Heart left ventricle (tissue), 16 donors: ENCODE measurements around the gene CEPT1. TPM values are rescaled to one million over a fixed set of nuclear protein-coding genes. Genes with fewer than 3 reads are reported as not detected.

Source experiments
- ATAC-seq, 4 donors: fragments of 200-7000 bp; cut with Tn5 transposase; one replicate each; pipeline ENCODE4 v1.9.1; 2020 to 2022; ENCODE audit warnings: moderate library complexity in 4 of 4, mild to moderate bottlenecking in 3 of 4, moderate number of reproducible peaks in 1 of 4
- DNase-seq, 5 donors: peaks; one replicate each; pipeline ENCODE4 v3.0.0-alpha.2; 2020
- H3K27ac ChIP-seq, 12 donors: fragments of 200-600 bp; sonication (generic) in 4 of 12; one replicate each; pipeline versions ENCODE4 v1.5.0 to v1.8.0; 2016 to 2022; ENCODE audit warnings: mild to moderate bottlenecking in 2 of 12
- H3K27me3 ChIP-seq, 9 donors: fragments of 200-600 bp; sonication (generic) in 2 of 9; one replicate each; pipeline versions ENCODE4 v1.5.1 to v1.8.0; 2016 to 2022; ENCODE audit warnings: mild to moderate bottlenecking in 3 of 9
- H3K36me3 ChIP-seq, 9 donors: fragments of 200-600 bp; sonication (generic) in 2 of 9; one replicate each; pipeline versions ENCODE4 v1.5.0 to v1.8.0; 2018 to 2022; ENCODE audit warnings: mild to moderate bottlenecking in 2 of 9
- H3K4me1 ChIP-seq, 12 donors: fragments of 200-600 bp; sonication (generic) in 4 of 12; one replicate each; pipeline versions ENCODE4 v1.5.0 to v1.8.0; 2016 to 2022; ENCODE audit warnings: mild to moderate bottlenecking in 3 of 12
- H3K4me3 ChIP-seq, 12 donors: fragments of 200-600 bp; sonication (generic) in 4 of 12; one replicate each; pipeline versions ENCODE4 v1.5.0 to v1.8.0; 2017 to 2022; ENCODE audit warnings: mild to moderate bottlenecking in 9 of 12, moderate library complexity in 4 of 12
- H3K9me3 ChIP-seq, 12 donors: fragments of 200-600 bp; sonication (generic) in 4 of 12; one replicate each; pipeline versions ENCODE4 v1.5.0 to v1.8.0; 2016 to 2022; ENCODE audit warnings: mild to moderate bottlenecking in 1 of 12
- CTCF ChIP-seq, 12 donors: fragments of 200-600 bp; sonication (generic) in 4 of 12; IDR thresholded peaks; one replicate each; pipeline versions ENCODE4 v1.5.0 to v1.8.0; 2018 to 2022; ENCODE audit warnings: antibody characterized with exemption in 12 of 12, mild to moderate bottlenecking in 5 of 12
- POLR2A ChIP-seq, 2 donors: fragments of 450-650 bp; IDR thresholded peaks; one replicate each; pipeline ENCODE4 v1.6.1; 2017; ENCODE audit warnings: antibody characterized with exemption in 2 of 2, mild to moderate bottlenecking in 2 of 2, moderate library complexity in 2 of 2
- WGBS, 4 donors: extraction: QIAGEN DNeasy Blood & Tissue Kit in 2 of 4; methylation state at CpG; one replicate each; pipeline versions ENCODE4 v1.1.5 to v1.1.7; 2013 to 2018; 5-methylcytosine and 5-hydroxymethylcytosine counted together
- intact Hi-C, 10 donors: fragments of 100-400 bp; cut with DNase I; formaldehyde crosslinking; loops; one replicate each; pipeline versions ENCODE4 v1.11.1 to v1.14.2; 2022
- polyA plus RNA-seq, 2 donors: library from polyadenylated mRNA; stranded (reverse); fragments of 200-250 nt; gene quantifications; one replicate each; pipeline ENCODE4 v1.2.3, GENCODE V29; 2013
- total RNA-seq, 9 donors: library from RNA; depleted of rRNA in 2 of 9; stranded (reverse); fragments of >200 nt in 2 of 9; fragmentation: NEBNext Ultra II Directional in 3 of 9; extraction: Animal tissue kit (Norgen Biotek cat#: 25700) in 3 of 9; gene quantifications; one replicate each; pipeline versions ENCODE4 v1.1.0 to v1.2.4, GENCODE V29; 2016 to 2023
- donor health status: ischemic (EF 13 %, LVEDD 7.1; RV severe dilation, severe dysfunction).
- donor health status: healthy with polysubstance abuse.
- donor health status: DM: no; HTN: yes; CAD: no.
- donor health status: DM: no; HTN: no; CAD: no.
- donor health status: ischemic (EF 25% LVEDD 6.9; RV normal size, moderate dysfunction).
- donor health status: ischemic (EF 25% LVEDD 5.7; RV mildly dilated, moderate dysfunction).
- donor health status: healthy.
- donor health status: DM: yes; HTN: yes; CAD: no.
- donor health status: ischemic (EF 35%, LVEDD 5.7; RV mildly dilated, moderate dysfunction).
- donor health status: nonischemic (EF 11% LVEDD 7.7; RV severe dilation, severe dysfunction).
- donor health status: DM: yes; HTN: yes; CAD: no.
- donor health status: PGD.
- donor health status: ischemic (EF 29% LVEDD 5.4; RV normal size, mild dysfunction).
- donor health status: nonischemic (EF 23%, LVEDD 6.1; RV moderate dilation, normal function).

CEPT1 gene
- total and polyA plus RNA-seq, 11 donors: 7.4 to 26.9 (median 11.6) TPM

DNA sequence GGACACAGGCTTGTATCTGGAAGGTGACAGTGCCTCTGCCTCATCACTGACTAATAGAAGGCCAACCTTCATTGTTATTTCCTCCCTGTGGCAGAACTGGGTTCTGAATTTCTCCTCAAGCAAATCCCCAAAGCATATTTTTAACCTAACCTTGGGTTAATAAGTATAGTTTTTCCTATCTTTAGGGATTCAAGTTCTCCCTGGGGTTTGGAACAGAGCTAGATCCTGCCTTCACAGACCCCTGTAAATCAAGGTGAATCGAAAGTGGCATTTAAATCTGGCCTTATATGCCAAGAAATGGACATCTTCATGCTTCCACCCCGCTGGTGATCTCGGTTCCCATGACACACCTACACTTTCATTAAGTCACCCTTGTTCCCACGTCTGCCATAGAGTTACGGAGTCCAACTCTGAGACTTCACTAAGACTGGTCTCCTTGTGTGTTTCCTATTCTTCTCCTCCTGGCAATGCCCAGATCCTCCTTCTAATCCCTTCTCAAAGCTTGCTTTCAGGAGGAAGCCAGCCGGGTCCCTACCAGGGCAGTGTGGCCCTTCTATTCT is 83.2 kb downstream of the CEPT1 start:
- Histone ChIP-seq H3K9me3 (no peaks in the 10 kb centered on the region), H3K4me3 (no peak overlapping the region), H3K36me3 (no peaks in the 10 kb centered on the region), H3K27ac (no peak overlapping the region), H3K4me1 (peaks cover 0 to 74% (median 2%) of the 10 kb centered on the region in 12 donors), H3K27me3 (no peaks in the 10 kb centered on the region)
- intact Hi-C loops: loop anchor here (1.0 to 10.0 kb wide), 14 partner anchors 109 to 552 kb away; no protein-coding TSS in a partner anchor
- 83 to 89% (median 85%) methylated on average over 6 of the region's 6 CpGs for WGBS, 4 donors
- DNase-seq (no peak), ATAC-seq (no peak)
- TF ChIP-seq POLR2A (IDR thresholded peaks at IDR 0.05) (no peak), CTCF (IDR thresholded peaks at IDR 0.05) (peak in 3 of 12 donors; percentile 7 to 32 (median 21))

- no peak for DNase-seq
- intact Hi-C loops: loop anchor here in 4 of 10 donors (2.0 to 10.0 kb wide), 6 partner anchors 110 to 550 kb away; no protein-coding TSS in a partner anchor
- Histone ChIP-seq H3K27me3 (no peaks in the 10 kb centered on the region), H3K27ac (peak overlapping the region in 1 of 12 donors; percentile 56), H3K9me3 (no peaks in the 10 kb centered on the region), H3K36me3 (no peaks in the 10 kb centered on the region), H3K4me3 (no peak overlapping the region), H3K4me1 (peaks cover 0 to 67% (median 2%) of the 10 kb centered on the region in 12 donors)
- TF ChIP-seq CTCF (IDR thresholded peaks at IDR 0.05): no peak
- no peak for TF ChIP-seq POLR2A (IDR thresholded peaks at IDR 0.05)
- ATAC-seq: no peak
Observed at GRCh38 chr1:111225091-111225490, 85.1 kb downstream of the CEPT1 start.

- peak overlapping the region in 1 of 12 donors; percentile 56 for H3K27ac ChIP-seq
- no peak overlapping the region for H3K4me3 ChIP-seq
- no peak for DNase-seq
- no peaks in the 10 kb centered on the region for H3K9me3 ChIP-seq
- H3K4me1 ChIP-seq: peaks cover 0 to 59% (median 2%) of the 10 kb centered on the region in 12 donors
- 48 to 78% (median 60%) methylated on average over 6 of the region's 6 CpGs for WGBS, 4 donors
- no peak for ATAC-seq
- no peaks in the 10 kb centered on the region for H3K36me3 ChIP-seq
- no peak for TF ChIP-seq POLR2A (IDR thresholded peaks at IDR 0.05)
- TF ChIP-seq CTCF (IDR thresholded peaks at IDR 0.05): no peak
- no peaks in the 10 kb centered on the region for H3K27me3 ChIP-seq
- intact Hi-C loops: loop anchor here in 4 of 10 donors (2.0 to 10.0 kb wide), 6 partner anchors 109 to 549 kb away; no protein-coding TSS in a partner anchor
Observed at GRCh38 chr1:111225717-111226400, 85.8 kb downstream of the CEPT1 start.

DNA sequence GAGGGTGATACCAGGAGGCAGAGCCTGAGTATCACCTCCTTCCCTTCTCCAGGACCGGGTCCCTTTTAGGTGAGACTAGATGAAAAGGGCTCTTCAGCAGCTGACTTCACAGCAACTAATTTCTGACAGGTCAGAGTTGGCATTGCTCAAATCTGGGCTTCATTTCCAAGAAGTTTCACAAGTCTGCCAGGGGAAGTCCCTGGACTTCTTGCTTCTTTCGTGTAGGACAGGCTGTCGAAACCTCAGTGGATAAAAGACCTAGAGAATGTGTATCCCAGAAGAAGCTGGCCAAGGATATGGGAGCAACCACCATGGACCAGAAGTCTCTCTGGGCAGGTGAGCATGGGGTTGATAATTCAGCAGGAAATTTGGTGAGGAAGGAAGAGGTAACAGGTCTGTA is 87.4 kb downstream of the CEPT1 start, which contains the start of gene CHI3L2:
CHI3L2 (plus strand) TSS at position 280 of the 400 bp plus-strand sequence; CDS start at position 297, 17 bp downstream.
- no peak for DNase-seq
- Histone ChIP-seq H3K9me3 (no peaks in the 10 kb centered on the region), H3K4me3 (no peak within 1 kb of the TSS), H3K27ac (peak within 1 kb of the TSS in 9 of 12 donors; percentile 6 to 75 (median 50)), H3K36me3 (no peaks in the 10 kb centered on the region), H3K27me3 (no peaks in the 10 kb centered on the region), H3K4me1 (peaks cover 0 to 44% (median 2%) of the 10 kb centered on the region in 12 donors)
- ATAC-seq: no peak
- TF ChIP-seq POLR2A (IDR thresholded peaks at IDR 0.05) (no peak), CTCF (IDR thresholded peaks at IDR 0.05) (no peak)
- intact Hi-C loops: loop anchor here in 4 of 10 donors (5.0 to 10.0 kb wide), 5 partner anchors 107 to 547 kb away; no protein-coding TSS in a partner anchor
- WGBS, 4 donors: 67 to 86% (median 79%) methylated on average over 3 of the region's 3 CpGs
